ENCODE data around the gene SNAPIN.

SNAPIN gene

DNA sequence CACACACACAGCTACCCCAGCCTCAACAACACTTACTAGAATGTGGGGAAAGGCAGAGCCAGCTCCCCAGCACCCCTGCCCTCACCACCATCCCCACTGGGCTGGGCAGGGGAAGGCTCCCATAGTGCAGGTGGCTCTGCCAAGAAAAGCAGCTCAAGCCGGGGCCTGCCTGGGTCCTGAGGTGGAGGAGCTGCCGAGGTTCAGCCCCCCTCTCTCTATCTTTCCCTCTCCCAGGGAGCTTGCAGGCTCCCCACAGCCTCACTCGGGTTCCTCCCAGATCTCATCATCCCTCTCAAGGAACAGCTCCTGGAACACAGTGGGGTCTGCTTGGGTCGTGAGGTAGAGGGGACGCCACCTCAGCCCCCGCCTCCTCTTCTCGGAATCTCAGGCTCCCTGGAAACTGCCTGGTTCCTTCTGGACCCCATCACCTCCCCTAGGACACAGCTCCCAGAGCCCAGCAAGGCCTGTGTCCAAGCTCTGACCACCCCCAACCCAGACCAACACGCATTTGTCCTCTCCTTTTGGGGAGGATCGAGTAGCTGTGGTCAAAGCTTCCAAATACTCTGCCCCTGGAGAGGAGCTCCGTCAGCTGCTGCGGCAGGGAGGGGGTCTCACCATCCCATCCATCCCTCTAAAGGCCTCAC lies 46.3 kb upstream of the SNAPIN start:
- H3K36me3 ChIP-seq (ENCODE audit: insufficient read depth, low read length), result no peaks in the 10 kb centered on the region
- H3K79me2 ChIP-seq (ENCODE audit: insufficient read depth, low read length), result no peaks in the 10 kb centered on the region
- H4K20me1 ChIP-seq (ENCODE audit: insufficient read depth, low read length, poor library complexity, severe bottlenecking), result no peaks in the 10 kb centered on the region
- no peaks in the 10 kb centered on the region for H3K27me3 ChIP-seq (ENCODE audit: insufficient read depth, low read length, poor library complexity, severe bottlenecking)
- H3K9me2 ChIP-seq (replicated peaks; ENCODE audit: low read depth, low read length), result no peaks in the 10 kb centered on the region
- H3K9ac ChIP-seq (ENCODE audit: low read depth, low read length, poor library complexity, severe bottlenecking), result no peak overlapping the region
- H3K4me1 ChIP-seq (ENCODE audit: insufficient read depth, low read length, poor library complexity, severe bottlenecking), result no peaks in the 10 kb centered on the region
- H3K4me3 ChIP-seq (ENCODE audit: low read length, poor library complexity, severe bottlenecking), result no peak overlapping the region
- H2AFZ ChIP-seq (ENCODE audit: low read length), result no peak overlapping the region
- no peaks in the 10 kb centered on the region for H3F3A ChIP-seq (ENCODE audit: low read depth)
- TF ChIP-seq, protein P1, sequence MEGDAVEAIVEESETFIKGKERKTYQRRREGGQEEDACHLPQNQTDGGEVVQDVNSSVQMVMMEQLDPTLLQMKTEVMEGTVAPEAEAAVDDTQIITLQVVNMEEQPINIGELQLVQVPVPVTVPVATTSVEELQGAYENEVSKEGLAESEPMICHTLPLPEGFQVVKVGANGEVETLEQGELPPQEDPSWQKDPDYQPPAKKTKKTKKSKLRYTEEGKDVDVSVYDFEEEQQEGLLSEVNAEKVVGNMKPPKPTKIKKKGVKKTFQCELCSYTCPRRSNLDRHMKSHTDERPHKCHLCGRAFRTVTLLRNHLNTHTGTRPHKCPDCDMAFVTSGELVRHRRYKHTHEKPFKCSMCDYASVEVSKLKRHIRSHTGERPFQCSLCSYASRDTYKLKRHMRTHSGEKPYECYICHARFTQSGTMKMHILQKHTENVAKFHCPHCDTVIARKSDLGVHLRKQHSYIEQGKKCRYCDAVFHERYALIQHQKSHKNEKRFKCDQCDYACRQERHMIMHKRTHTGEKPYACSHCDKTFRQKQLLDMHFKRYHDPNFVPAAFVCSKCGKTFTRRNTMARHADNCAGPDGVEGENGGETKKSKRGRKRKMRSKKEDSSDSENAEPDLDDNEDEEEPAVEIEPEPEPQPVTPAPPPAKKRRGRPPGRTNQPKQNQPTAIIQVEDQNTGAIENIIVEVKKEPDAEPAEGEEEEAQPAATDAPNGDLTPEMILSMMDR (conservative IDR thresholded peaks at IDR 0.05; ENCODE audit: low read length), result no peak
- no peak for TF ChIP-seq EZH2phosphoT487 (IDR thresholded peaks at IDR 0.05; ENCODE audit: borderline replicate concordance)
- no peak overlapping the region for H3K4me2 ChIP-seq (ENCODE audit: low read depth, low read length, poor library complexity, severe bottlenecking)
- no peaks in the 10 kb centered on the region for H3K9me3 ChIP-seq (ENCODE audit: insufficient read depth, low read depth, low read length)

GRCh38 chr1:153612755-153613331 lies 45.7 kb upstream of the SNAPIN start, which contains the start of gene S100A16:
TSS of gene S100A16 (minus strand) at chr1:153613137. CDS start at chr1:153608151, 4,986 bp downstream.
- Histone ChIP-seq H3K4me3 (ENCODE audit: low read length, poor library complexity, severe bottlenecking) (no peak within 1 kb of the TSS), H3K27me3 (ENCODE audit: insufficient read depth, low read length, poor library complexity, severe bottlenecking) (no peaks in the 10 kb centered on the region), H4K20me1 (ENCODE audit: insufficient read depth, low read length, poor library complexity, severe bottlenecking) (no peaks in the 10 kb centered on the region), H3K4me2 (ENCODE audit: low read depth, low read length, poor library complexity, severe bottlenecking) (no peak within 1 kb of the TSS), H3K9me3 (ENCODE audit: insufficient read depth, low read depth, low read length) (no peaks in the 10 kb centered on the region), H3K79me2 (ENCODE audit: insufficient read depth, low read length) (no peaks in the 10 kb centered on the region), H2AFZ (ENCODE audit: low read length) (no peak within 1 kb of the TSS), H3K36me3 (ENCODE audit: insufficient read depth, low read length) (no peaks in the 10 kb centered on the region), H3K4me1 (ENCODE audit: insufficient read depth, low read length, poor library complexity, severe bottlenecking) (peaks cover 2% of the 10 kb centered on the region), H3K9me2 (replicated peaks; ENCODE audit: low read depth, low read length) (no peaks in the 10 kb centered on the region), H3K9ac (ENCODE audit: low read depth, low read length, poor library complexity, severe bottlenecking) (no peak within 1 kb of the TSS), H3F3A (ENCODE audit: low read depth) (no peaks in the 10 kb centered on the region)
- no peak for TF ChIP-seq EZH2phosphoT487 (IDR thresholded peaks at IDR 0.05; ENCODE audit: borderline replicate concordance)
- TF ChIP-seq, protein P1 (conservative IDR thresholded peaks at IDR 0.05; ENCODE audit: low read length), result no peak

DNA sequence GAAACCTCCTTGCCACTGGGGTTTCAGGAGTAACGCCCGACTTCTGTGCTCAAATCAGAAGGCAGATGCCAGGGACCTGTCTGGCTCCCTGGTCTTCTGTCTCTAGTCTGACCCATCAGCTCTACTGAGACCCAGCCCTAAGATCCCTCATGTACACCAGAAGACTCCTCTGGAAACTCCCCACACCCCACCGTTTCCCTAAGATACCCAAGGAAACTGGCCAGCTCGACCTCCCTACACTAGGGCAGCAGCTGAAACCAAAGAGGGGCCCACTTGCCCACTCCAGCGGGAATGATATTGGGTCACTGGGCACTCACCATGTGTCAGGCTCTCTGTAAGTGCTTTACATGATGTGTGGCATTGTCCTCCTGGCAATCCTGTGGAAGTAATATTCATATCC lies 45.1 kb upstream of the SNAPIN start:
- H3F3A ChIP-seq (ENCODE audit: low read depth), result no peaks in the 10 kb centered on the region
- H3K79me2 ChIP-seq (ENCODE audit: insufficient read depth, low read length), result no peaks in the 10 kb centered on the region
- no peak overlapping the region for H2AFZ ChIP-seq (ENCODE audit: low read length)
- no peaks in the 10 kb centered on the region for H4K20me1 ChIP-seq (ENCODE audit: insufficient read depth, low read length, poor library complexity, severe bottlenecking)
- H3K9me2 ChIP-seq (replicated peaks; ENCODE audit: low read depth, low read length), result no peaks in the 10 kb centered on the region
- H3K9ac ChIP-seq (ENCODE audit: low read depth, low read length, poor library complexity, severe bottlenecking), result no peak overlapping the region
- no peak for TF ChIP-seq EZH2phosphoT487 (IDR thresholded peaks at IDR 0.05; ENCODE audit: borderline replicate concordance)
- TF ChIP-seq, protein P1 (conservative IDR thresholded peaks at IDR 0.05; ENCODE audit: low read length), result no peak
- H3K4me3 ChIP-seq (ENCODE audit: low read length, poor library complexity, severe bottlenecking), result no peak overlapping the region
- peaks cover 4% of the 10 kb centered on the region for H3K4me1 ChIP-seq (ENCODE audit: insufficient read depth, low read length, poor library complexity, severe bottlenecking)
- H3K27me3 ChIP-seq (ENCODE audit: insufficient read depth, low read length, poor library complexity, severe bottlenecking), result no peaks in the 10 kb centered on the region
- H3K4me2 ChIP-seq (ENCODE audit: low read depth, low read length, poor library complexity, severe bottlenecking), result no peak overlapping the region
- no peaks in the 10 kb centered on the region for H3K9me3 ChIP-seq (ENCODE audit: insufficient read depth, low read depth, low read length)
- H3K36me3 ChIP-seq (ENCODE audit: insufficient read depth, low read length), result no peaks in the 10 kb centered on the region

All from Loucy (cell line).